Middle frontal gyrus (tissue), 1 donor: ENCODE measurements around the gene YBEY.
"Not testable (repeated sequence)": the region's sequence is repeated elsewhere in the genome, so short reads cannot be mapped to it uniquely, and the experiment has no call there.

Experiments used
- DNase-seq: peaks from one replicate; pipeline ENCODE4 v3.0.0-alpha.2; 2015; ENCODE audit warnings: low spot score; ENCODE audit errors: extremely low spot score

Gene YBEY

DNA sequence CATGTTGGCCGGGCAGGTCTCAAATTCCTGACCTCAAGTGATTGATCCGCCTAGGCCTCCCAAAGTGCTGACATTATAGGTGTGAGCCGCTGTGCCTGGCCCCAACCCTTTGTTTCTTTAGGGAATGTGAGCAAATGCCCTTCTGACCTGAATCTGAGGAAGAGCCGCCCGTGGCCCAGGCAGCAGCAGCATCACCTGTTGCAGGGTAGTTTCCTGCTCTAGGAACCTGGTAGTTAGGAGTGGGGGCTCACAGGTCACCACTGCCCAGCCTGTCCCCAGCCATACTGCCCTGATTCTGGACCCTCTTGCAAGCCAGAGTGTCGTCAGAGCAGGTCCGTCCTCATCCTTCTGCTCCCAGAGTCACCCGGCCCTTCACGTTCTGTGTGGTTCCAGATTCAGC, 13.0 kb downstream of the YBEY start:
- no peak for DNase-seq

DNA sequence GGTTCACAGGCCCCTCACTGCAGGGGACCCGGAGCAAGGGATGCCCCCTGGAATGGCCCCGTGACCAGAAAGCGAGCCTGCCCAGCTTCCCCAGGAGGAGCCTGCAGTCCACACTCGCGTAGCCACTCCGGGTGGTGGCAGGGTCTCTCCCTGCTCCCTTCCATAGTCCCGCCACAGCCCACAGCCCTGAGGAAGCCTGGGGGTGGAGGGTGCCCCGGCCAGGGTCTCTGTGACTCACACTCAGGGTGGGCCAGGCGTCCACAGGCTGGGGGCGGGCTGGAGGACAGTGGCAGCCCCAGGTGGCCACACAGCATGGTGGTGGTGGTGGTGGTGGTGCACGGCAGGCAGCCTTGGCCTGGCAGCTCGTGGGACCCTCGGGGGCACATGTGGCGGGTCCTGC, 15.6 kb downstream of the YBEY start:
- DNase-seq: no peak

DNA sequence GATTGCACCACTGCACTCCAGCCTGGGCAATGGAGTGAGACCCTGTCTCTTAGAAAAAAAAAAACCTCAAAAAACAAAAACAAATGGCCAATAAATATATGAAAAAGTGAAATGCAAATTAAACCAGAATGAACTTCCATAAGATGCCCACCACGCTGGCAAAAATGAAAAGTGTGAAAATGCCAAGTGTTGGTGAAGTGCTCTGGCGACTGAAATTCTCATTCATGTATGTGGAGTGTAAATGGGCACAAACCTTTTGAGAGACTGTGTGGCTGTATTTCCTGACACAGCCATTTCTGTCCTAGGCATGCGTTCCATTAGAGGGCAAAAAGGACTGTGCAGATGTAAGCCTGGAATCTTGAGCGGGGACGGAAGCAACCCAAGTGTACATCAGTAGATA, 18.3 kb downstream of the YBEY start:
- DNase-seq: no peak

DNA sequence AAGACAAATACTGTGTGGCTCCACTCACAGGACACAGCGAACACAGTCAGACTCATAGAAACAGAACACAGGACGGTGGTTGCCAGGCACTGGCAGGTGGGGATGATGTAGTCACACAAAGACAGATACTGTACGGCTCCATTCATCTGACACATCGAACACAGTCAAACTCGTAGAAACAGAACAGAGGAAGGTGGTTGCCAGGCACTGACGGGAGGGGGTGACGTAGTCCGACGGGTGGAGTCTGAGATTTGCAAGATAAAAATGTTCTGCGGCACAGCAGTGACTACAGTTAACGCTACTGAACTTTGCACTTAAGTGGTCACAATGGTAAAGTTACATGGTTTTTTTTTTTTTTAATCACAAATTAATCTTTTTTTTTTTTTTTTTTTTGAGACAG, 18.8 kb downstream of the YBEY start:
- DNase-seq: no peak

DNA sequence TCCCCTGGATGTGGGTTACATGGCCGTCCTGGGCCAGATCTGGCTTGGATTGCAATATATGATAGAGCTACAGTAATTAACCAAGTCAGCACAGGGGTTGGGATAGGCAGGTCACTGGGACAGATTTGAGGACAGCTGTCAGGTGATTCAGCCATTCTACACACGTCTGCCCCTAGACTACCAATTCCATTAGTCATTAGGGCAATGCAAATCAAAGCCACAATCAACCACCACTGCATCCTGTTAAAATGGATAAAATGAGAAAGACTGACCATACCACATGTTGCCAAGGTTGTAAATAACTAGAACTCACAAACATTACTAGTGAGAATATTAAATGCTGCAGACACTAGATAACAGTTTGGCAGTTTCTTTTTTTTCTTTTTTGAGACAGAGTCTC, 21.5 kb downstream of the YBEY start:
- DNase-seq: no peak

DNA sequence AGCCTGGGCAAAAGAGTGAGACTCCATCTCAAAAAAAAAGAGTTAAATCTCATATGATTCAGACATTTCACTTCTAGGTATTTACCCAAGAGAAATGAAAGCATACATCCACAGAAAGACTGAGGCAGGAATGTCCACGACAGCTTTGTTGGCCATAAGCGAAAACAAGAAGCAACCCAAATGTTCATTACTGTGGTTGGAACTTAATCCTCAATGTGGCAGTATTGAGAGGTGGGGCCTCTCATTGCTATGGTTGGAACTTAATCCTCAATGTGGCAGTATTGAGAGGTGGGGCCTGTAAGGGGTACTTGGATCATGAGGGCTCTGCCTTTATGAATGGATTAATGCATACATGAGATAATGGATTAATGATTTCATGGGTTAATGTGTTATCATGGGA, 22.3 kb downstream of the YBEY start:
- no peak for DNase-seq

DNA sequence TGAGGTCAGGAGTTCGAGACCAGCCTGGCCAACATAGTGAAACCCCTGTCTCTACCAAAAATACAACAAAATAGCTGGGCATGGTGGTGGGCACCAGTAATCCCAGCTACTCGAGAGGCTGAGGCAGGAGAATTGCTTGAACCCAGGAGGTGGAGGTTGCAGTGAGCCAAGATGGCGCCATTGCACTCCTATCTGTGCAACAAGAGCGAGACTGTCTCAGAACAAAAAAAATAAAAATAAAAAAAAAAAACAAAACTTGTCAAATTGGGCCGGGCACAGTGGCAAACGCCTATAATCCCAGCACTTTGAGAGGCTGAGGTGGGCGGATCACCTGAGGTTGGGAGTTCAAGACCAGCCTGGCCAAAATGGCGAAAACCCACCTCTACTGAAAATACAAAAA, 24.1 kb downstream of the YBEY start:
- DNase-seq: not testable (repeated sequence)

DNA sequence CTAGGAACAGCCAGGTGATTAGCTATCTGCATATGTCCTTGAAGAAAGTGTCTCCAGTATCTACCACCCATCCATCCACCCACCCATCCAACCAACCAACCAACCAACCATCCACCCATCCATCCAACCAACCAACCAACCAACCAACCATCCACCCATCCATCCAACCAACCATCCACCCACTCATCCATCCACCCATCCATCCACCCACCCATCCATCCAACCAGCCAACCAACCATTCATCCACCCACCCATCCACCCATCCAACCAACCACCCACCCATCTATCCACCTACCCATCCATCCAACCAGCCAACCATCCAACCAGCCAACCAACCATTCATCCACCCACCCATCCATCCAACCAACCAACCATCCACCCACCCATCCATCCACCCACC, 25.4 kb downstream of the YBEY start:
- DNase-seq: no peak

DNA sequence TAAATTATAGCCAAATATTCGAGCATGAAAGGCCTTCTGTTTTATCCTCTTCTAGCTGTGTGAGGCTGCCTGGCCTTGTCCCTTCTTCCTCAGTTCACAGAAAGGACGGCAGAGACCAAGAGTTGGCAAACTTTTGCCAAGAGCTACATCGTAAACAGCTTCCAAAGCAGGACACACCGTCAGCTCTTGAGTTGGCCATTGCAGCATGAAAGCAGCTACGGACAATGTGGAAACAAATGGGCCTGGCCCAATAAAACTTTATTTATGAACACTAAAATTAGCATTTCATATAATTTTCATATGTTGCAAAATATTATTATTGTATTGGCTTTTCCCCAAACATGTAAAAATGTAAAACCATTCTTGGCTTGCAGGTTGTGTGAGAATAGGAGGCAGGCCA, 26.8 kb downstream of the YBEY start:
- DNase-seq: no peak

DNA sequence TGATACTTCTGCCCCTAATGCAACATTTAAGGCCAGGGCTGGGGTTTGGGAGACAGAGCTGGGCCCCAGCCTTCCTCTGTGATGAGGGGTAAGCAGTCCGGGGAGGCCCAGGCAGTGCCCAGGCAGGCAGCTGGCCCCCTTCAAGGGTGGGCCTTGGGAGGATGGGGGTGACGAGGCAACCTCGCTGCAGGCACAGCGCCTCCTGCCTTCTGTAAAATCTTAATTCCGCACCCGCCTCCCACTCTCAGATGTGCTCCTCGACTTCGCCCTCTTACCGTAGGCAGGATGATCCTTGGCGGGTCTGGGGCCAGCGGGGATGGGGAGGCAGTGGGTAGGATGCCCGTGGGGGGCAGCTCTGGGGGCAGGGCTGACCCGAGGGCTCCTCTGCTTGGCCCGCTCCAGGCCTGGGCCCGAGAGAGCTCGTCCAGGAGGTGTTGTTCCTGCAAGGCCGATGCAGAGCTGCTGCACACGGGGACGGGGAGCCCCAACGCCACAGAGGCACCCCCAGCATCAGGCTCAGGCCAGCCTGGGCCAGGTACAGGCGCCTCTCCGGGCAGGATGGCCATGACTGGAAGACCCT, 28.4 kb downstream of the YBEY start:
- no peak for DNase-seq

DNA sequence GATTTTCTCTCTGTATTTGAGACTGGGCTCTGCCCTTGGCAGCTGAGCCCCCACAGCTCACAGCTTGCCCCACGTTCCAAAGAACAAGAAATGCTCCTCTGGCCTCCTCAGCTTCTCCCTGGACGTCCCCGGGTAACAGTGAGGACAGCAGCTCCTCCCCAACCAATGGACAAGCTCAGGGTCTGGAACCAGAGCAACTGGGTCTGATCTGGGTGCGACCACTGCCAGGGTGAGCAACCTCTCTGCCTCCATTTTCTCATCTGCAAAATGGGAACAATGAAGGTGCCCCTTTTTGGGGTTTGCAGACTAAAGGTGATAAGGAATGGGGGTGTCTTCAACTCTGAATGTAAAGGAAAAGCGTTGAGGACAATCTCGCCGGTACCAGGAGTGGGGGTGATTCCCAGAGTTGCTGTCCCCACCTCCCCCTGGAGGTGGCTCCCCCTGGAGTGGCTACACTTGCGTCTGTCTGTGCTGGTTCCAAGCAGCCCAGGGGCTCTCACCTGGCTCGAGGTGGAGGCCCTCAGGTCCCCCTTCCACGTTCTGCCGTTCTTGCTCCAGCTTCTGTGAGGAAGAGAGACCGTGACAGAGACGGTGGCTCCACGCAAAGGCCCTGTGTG, 30.7 kb downstream of the YBEY start:
- no peak for DNase-seq

DNA sequence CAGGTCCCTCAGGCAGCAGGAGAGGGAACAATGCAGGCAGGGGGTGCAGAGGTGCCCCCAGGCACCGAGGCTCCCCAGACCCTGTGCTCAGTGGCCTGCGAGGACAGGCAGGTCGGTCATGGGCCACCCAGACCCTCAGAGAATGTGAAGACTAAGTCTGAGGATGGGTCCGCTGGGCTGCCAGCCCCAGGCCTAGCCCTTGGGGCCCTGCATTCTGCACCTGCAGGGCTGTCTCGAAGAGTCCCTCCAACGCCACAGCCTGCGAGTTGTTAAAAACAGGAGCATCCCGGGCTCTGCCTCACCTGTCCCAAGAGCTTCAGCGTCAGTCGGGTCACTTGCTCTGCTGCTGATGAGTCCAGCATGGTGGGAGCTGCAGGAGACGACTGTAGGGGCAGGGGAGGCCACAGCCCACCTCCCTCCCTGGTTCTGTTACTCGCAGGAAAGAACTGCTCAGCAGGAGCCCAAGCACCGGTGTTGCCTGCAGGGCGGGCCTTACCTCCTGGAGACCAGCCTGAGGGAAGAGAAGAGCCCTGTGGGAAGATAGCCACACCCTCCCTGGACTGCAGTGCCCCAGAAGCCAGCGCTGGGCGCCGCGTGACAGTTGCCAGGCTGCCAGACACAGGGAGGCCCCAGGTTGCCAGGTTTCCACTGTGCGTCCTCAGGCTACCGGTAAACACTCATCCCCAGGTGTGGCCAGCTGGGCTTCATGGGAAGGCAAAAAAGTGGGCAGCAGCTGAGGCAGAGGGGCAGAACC, 31.7 kb downstream of the YBEY start:
- no peak for DNase-seq

DNA sequence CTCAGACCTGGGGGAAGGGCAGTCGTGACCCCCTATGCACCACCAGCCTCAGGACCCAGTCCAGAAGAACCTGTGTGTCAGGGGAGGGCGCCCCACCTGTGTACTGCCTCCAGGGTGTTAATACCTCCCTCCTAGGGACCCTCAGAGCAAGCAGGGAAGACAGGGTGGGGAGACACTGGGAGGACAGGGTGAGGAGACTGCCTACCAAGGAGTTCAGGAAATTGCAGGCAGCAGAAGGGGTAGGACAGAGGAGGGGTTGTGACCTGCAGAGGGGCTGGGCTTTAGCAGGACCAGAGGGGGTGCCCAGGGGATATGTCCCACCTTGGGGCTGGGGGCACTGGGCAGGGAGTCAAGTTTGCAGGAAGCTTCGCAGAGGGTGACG, 32.3 kb downstream of the YBEY start:
- no peak for DNase-seq

DNA sequence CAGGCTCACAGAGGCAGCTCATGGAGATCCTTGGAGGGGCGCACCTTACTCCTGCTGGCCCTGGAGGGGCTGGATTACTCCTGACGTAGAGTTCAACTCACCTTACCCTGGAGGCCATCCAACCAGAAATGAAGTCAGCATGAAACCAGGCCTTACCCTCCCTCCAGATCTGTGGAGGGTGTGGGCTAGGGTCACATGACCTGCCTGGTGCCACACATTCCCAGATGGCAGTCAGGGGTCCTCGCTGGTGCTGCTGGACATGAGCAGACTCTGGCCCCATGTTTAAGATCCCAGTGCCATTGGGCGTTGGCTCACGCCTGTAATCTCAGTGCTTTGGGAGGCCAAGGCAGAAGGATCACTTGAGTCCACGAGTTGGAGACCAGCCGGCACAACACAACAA, 33.0 kb downstream of the YBEY start:
- no peak for DNase-seq

DNA sequence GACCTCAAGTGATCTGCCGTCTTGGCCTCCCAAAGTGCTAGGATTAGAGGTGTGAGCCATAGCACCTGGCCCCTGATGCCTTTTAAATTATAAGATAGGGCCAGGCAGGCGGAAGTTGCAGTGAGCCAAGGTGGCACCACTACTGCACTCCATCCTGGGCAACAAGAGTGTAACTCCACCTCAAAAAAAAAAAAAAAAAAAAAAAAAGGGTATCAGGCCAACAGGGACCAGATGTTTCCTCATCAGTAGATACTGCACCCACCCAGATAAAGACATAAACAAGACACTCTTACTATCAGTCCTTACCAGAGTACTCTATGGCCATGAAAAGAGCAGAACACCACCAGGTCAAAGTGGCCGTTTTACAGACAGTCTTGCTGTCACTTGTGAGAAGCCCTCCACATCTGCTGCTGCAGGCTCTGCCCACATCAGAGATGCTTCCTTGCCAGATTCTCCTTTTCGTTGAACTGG, 34.2 kb downstream of the YBEY start:
- no peak for DNase-seq

DNA sequence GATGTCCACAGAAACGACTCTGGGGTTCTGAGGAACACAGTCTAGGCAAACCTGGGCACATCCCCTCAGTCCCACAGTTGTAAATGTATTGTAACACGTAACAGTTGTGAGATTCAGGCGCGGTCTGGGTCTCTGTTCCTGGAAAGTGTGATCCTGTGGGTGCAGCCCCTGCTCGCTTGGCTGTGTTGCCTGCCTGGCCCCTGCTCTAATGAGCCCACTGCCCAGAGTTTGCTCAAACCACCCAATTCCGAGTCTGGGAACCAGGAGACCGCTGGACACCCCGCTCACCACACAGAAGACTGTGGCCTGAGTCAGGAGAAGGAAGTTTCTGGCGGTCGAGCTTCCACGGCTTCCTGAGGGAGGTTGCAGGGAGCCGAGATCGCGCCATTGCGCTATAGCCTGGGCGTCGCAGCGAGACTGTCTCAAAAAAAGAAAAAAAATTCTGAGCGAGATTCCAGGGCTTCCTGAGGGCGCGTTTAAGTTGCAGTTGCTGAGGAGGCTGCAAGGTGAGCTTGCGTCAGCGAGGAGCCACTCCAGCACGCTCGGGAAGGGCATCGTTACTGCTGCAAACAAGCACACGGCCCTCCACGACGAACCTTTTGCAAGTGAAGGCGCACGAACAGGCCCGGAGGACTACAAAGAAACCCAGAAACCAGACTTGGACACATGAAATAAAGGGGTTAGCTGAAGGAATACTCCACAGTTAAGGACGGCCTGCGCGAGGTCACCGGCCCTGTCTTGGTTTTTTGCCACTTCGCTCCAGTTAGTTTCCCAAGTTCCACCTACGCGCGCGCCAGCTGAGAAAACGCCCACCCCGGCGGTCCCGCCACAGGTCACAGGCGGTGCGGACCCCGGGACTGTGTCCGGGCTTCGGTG, 36.4 kb downstream of the YBEY start:
- no peak for DNase-seq

DNA sequence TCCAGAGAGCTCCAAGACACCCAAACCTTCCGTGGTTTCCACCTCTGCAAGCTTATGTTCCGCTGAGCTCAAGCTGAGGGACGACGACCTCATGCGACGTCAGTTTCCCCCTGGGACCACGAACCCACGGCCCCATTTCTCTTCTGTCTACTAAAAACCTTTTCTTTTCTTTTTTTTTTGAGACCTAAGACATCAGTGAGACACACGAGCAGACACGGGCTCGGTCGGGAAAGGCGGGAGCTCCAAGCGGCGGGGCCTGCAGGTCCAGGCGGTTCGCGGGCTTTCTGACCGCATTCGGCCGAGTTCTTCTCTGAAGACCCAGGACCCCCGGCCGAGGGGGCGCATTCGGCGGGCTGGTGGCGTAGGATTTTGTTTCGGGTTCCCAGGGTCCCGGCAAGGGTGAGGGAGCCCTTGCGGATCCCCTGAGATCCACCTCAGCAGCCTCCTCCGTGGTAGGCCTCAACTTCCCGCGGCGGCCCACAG, 37.1 kb downstream of the YBEY start:
- no peak for DNase-seq

DNA sequence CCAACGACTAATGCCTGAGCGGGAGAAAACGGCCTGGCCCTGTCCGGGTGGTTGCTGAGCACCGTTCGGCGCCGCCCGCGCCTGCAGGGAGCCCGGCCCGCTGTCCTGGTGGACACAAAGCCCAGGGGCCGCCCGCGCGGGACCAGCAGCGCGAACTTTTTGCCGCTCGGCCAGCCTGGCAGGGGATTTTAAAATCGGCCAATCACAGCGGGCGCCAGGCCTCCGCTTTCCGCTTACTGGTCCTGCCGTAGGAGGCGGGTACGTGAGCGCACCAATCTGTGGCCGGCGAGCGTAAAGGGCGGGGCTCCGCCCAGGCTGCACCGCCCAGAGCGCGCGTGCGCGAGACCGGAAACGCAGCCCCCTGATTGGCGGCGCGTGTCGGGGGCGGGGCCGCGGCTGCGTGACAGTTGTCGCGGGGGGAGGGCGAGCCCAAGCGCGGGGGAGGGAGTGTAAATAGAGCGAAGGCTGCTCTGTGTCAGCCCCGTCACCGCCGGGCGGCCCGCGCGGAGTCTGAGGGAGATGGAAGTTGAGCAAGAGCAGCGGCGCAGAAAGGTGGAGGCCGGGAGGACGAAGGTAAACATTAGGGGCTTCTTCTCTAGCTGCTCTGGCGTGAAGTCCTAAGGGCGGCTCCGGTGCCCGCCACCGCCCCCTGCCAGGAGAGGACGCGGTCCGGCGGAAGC, 37.7 kb downstream of the YBEY start, which contains the start of the genes C21orf58 and PCNT:
Gene C21orf58 (minus strand): TSS at position 161 of the 680 bp plus-strand sequence. CDS start 1,132 bp downstream, outside the sequence.
Gene PCNT (plus strand): TSS at position 447 of the 680 bp plus-strand sequence. CDS start 73 bp downstream, at position 520.
- DNase-seq: peak; percentile 93

DNA sequence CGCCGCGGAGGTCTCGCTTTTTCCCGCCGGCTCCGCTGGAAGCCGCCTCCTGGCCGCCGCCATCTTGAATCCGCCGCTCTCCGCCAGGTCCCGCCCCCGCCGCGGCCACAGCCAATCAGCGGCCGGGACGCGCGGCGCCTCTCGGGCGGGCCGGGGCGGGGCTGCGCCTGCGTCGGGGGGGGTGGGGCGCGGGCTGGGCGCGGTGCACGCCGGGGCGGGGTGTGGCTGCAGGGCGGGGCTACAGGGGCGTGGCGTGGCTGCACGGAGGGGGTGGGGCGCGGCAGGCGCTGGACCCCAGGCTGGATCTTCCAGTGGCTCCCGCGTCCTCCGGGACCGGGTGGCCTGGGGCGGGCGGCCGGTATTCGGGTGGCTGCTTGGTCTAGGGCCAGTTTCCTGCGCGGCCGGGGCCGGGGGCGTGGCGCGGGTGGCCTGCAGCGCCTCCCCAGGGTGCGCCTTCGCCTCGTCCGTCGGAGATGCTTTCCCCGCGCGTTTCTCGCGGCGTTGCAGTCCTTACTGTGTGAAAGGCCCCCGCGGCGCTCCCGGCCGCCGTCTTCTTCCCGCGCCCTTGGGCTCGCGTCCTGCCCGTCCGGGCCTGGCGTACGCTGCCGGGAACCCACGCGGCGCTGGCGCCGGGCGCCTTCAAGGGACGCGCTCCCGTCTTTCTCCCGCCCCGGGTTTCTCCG, 38.4 kb downstream of the YBEY start:
- DNase-seq: peak; percentile 52
